GM21526 (cell line): ENCODE measurements around the gene PLEKHA8.

Source experiments
- ATAC-seq: cut with Tn5 transposase; IDR thresholded peaks from one replicate; pipeline ENCODE4 v1.9.1; 2021; ENCODE audit warnings: moderate library complexity; ENCODE audit not compliant: unreplicated experiment, low FRiP score

The PLEKHA8 gene

DNA sequence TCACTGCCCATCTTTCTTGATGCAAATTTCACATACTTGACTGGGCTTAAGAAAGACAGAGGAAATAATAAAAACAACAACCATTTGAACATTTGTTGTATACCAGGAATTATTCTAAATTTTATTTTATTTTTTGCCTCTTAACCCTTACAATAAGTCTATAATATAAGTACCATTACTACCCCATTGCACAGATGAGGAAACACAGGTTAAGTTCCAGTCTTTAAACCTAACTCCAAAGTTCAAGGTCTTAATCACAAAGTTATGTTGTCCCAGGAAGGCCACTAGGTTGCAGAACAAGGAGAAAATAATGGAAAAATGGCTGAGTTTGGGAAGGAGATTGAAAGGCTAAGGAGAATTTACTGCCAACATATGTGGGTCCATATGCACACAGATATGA, 5.2 kb upstream of the PLEKHA8 start:
- no peak for ATAC-seq

DNA sequence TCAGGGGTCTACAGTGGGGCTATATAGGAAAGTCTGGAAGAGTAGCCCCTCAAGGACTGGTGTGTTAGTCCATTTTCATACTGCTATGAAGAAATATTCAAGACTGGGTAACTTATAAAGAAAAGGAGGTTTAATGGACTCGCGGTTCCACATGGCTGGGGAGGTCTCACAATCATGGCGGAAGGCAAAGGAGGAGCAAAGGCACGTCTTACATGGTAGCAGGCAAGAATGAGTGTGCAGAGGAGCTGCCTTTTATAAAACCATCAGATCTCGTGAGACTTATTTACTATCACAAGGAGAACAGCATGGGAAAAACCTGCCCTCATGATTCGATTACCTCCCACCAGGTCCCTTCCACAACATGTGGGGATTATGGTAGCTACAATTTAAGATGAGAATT, 4.7 kb upstream of the PLEKHA8 start:
- ATAC-seq = no peak

DNA sequence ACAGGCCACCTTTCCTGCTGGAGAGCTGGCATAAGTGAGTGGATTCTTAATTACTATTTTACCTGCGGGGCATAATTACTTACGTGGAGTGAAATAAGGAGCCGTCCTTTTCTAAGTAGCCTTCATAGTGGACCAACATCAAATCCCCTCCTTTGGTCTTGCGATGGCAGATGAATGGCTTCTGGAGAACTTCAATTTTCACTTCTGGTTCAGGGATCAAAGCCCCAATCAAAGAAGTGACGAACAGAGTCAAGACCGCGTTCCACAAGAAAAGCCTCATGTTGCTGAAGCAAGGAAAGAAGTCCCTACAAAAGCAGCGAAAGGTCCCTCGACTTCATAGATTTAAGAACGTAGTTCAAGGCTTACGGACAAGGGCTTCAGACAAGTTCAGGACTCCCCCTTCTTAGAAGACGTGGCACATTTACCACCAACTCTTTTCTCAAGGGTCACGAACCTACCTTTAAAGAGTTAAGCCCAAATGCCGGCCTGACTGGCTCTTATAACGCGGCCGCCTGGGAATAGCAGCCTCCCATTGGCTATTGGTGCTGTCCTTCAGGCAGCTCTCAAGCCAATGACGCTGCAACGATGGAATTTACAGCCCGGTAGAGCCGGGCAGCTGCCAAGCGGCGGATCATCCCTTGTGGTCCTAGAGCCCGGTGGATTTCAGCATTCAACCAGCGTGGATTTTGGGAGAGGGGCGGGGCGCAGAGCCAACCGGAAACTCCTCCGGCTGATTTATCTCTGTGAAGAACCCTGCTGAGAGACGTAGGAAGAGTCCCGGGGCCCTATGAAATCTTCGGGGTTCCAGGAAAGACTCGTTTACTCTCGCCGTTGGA, 1.8 kb upstream of the PLEKHA8 start, which contains the start of gene FKBP14:
TSS of gene FKBP14 (minus strand) at position 474 of the 836 bp plus-strand sequence. CDS start at position 280, 194 bp downstream.
- ATAC-seq = peak; percentile 77

DNA sequence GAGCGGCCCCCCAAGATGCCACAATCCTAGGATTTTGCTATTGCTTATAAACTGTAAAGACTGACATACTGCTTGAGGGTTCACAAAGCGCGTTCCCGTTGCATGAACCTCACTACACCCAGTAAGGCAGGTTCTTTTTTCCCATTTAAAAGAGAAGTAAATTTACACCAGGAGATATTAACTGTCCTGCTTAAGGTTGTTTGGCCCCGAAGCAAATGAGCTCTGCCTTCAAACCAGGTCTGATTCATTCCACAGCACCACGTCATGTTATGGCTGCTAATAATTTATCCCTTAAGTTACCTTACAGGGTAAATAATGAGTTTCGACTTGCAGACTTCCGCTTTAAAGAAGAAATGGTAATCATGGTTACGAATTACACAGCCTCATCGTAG, 1.2 kb upstream of the PLEKHA8 start:
- ATAC-seq = no peak

DNA sequence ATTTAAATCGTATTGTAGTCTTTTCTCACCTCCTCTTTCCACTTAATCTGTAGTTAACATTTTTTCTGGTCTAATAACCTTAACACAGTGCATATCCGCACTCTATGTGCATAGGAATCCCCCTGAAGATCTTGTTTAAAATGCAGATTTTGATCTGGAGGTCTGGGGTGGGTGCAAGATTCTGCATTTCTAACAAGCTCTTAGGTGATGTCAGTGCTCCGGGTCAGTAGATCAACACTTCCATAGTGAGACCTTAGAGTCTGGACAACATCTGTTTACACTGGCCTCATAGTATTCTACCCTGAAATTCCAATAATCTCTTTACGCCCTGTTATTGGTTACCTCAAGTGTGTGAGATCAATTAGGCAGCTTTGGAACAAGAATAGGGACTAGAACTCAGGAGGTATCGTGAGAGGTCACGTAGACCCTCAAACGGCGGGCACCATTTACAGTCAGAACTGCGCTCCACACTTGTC, 434 bp upstream of the PLEKHA8 start:
- ATAC-seq = peak; percentile 0

DNA sequence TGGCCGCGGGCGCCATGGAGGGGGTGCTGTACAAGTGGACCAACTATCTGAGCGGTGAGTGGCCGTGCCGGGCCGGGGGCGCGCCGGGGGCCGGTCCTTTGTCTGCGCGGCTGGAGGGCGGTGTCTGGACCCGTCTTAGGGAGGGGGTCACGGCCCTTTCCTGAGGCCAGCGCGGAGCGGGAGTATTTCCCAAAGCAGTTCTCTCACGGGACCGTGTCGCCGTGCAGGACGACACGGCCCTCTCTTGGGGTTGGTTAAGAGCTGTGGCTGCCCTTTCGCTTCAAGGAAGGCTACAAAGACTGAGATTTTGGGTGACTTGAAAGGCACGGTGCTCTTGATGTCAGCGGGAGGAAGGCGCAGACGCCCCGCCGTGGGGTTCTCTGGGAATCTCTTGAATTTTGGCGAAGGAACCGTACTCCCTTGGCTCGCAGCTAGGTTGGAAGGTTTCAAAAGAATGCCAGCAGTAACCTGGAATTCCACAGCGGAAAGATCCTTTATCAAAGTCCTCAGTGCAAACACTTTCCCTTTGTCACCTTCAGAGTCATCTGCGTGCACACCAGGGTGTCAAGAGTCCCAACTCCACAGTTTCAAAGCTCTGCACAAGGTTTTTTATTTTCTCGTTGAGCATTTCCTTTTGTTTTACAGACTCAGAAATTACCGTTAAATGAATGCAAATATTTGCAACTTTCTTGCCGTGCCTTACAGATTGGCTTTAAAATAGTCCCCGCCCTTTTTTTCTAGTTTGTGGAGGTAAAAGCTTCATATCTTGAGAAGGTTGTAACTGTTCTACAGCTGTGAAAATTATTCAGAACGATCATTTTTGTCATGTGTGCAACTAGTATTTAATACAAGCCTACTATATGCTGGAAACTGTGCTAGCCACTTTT, 780 bp downstream of the PLEKHA8 start:
- peak; percentile 24 for ATAC-seq

DNA sequence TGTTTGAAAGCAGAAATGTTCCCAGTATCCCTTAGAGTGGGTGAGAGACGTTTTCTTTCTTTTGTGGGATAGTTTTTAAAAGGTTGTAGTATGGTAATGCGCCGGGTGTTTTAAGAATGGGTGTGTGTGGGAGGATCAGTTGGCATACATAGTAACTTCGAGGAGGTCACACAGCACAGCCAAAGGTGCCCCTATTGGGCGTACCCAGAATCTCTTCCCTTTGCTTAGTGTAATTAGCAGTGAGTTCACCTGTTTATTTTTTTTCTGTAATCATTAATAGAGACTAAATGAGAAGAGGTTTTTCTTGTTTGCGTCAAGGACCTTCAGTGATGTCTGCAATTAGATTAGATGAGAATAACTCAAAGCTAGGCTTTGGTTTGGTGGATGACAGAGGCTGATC, 1.5 kb downstream of the PLEKHA8 start:
- no peak for ATAC-seq

DNA sequence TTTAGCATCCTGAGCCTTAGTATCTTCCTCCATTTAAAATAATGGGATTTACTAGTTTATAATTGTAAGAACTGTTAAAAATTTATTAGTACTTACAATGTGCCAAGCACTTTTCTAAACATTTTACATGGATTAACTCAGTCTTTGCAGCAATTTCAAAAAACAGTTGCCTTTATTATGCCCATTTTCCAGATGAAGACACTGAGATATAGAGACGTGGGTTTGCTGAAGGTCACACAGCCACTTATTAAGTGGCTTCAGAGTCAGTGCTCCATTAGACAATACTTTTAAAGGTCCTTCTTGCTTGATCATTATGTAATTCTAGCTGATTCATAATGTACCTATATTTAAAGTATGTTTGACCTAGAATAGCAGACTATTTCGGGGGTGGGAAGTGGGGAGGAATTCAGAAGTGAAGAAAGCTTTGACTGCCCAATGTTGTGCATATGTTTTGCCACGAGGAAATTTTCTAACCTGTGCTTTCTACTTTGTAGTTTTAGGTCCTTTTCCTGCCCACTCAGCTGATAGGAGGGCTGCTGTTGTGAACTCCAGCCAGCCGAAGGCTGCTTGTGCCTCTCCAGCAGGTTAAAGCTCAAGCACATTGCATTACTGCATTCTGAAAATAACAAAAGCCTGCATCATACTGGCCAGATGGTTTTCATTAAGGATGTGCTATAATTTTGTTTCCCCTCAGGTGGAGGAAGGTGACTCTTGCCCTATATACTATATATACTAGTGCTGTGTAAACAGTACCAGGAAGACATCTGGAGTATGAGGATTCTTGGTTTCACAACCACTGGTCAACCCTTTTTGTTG, 4.3 kb downstream of the PLEKHA8 start:
- ATAC-seq = no peak

DNA sequence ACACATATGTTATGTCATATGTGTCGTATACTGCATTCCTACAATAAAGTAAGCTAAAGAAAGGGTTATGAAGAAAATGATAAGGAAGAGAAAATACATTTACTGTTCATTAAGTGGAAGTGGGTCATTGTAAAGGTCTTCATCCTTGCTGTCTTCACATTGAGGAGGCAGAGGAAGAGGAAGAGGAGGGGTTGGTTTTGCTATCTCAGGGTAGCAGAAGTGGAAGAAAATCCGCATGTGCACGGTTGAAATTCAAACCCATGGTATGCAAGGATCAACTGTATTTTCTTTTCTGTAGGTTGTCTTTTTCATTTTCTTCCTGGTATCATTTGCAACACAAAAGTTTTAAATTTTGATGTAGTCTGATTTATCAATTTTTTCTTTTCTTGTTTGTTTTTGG, 6.3 kb downstream of the PLEKHA8 start:
- ATAC-seq = no peak

DNA sequence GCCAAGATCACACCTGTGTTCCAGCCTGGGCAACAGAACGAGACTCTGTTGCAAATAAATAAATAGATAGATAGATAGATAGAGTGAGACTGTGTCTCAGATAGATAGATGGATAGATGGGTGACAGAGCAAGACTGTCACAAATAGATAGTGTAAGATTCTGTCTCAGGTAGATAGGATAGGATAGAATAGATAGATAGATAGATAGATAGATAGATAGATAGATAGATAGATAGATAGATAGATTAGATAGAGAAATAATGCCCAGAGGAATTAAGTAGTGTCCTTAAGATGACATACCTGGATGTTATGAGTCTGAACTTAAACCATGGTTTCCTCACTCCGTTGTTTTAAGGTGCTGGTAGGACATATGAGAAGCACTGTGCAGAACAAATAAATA, 8.0 kb downstream of the PLEKHA8 start:
- ATAC-seq = no peak

DNA sequence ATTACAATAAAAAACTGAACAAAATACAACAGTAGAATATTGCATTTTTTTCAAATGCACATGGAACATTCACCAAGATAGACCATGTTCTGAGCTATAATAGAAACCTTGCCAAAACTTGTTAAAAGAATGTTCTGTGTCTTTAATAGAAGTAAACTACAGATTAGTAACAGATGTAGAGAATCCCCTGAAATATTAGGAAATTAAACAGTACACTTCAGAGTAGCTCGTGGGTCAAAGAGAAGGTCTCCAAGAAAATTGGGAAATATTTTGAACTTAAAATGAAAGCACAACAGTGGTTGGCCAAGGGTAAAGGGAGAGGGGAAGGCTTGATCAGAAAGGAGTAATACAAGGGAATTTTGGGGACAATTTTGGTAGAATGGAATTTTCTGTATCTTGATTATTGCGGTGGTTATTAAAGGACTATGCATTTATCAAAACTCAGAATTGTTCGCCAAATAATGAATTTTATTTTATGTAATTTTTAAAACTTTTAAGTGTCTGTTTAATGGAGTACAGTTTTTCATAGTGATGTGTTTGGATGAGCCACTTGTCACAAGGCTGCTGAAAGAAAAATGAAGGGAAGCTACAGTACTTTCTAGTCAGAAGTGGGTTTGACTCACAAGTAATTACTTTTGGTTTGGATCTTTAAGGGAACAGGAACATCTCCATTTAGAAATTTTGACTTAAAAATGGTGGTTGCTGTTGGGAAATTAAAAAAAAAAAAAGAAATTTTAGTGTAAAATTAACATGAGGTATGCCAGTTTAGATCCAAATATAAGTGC, 10.2 kb downstream of the PLEKHA8 start:
- ATAC-seq = no peak

DNA sequence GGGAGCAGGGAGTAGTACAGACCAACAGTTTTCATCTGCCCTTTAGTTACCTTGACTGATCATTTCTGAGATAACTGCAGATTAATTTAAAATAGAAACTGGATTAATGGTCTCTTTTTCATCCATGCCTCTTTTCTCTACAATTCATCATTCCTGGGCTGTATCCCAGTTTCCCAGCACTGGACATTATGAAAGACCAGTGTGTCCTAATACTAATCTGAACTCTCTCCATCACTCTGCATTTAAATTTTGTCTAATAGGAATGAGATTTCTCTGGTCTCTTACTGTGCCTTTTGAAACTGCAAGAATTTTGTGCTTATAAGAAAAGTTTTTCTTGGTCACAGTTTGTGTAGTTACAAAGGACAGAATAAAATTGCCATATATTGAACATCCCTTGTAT, 12.7 kb downstream of the PLEKHA8 start:
- no peak for ATAC-seq

DNA sequence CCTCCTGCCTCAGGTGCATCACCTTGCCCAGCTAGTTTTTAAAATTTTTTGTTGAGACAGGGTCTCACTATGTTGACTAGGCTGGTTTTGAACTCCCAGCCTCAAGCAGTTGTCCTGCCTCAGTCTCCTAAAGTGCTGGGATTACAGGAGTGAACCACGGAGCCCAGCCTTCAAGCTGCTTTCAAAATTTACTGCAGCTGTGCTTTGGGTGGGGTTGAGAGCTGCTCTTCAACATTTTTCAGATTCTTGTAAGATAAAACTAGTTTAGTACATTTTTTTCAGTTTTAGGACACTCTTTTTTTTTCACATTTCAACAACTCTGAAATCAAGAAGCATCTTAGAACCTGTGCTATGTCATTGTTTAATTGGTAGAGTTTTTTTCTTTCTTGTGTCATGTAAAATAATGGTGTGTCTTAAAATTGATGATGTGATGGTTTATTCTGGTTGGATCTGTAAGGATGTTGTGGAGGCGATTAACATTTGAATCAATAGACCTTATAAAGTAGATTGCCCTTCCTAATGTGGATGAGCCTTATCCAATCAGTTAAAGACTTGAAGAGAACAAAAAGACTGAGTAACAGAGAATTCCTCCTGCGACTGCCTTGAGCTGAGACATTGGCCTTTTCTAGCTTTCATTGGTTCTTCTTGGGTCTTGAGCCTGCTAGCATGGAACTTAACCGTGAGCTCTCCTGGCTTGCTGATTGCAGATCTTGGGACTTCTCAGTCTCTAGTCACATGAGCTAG, 13.5 kb downstream of the PLEKHA8 start:
- no peak for ATAC-seq

DNA sequence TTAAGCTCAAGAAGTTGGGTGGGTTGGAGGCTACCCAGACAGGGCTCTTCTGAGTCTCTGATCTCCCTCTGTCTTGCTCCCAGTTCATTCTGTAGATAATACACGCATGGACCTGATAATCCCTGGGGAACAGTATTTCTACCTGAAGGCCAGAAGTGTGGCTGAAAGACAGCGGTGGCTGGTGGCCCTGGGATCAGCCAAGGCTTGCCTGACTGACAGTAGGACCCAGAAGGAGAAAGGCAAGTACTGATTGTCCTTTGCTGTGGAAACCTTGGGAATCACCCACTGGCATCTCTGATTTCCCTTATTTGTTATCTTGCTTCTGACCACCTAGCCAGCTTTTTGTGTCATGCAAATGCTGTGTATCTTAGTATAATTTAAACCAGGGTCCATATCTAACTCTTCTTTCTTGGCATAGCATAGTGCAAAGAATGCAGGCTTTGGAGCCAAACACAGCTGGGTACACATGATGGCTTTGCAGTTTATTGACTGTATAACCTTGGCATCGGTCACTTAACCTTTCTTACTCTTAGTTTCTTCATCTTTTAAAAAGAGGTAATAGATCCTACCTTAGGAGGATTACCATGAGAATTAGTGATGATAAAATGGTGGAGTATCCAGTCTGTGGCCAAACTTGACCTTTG, 18.0 kb downstream of the PLEKHA8 start:
- no peak for ATAC-seq

DNA sequence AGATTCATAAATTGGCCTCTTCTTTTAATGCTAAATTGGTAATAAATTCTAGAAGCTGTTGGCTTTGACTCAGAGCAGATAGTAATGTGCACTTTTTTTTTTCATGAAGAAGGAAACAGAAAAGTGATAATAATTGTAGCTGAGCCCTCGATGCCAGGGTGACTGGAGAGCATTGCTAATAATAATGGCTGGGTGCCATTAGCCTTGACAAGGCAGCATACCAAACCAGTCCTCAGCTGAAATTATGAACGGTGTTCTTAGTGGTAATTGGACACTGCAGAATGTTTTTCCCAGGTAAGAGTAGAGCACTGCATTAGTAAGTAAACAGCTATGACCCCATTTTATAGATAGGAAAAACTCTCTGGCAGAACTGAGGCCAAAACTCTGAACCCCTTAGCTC, 18.9 kb downstream of the PLEKHA8 start:
- no peak for ATAC-seq

DNA sequence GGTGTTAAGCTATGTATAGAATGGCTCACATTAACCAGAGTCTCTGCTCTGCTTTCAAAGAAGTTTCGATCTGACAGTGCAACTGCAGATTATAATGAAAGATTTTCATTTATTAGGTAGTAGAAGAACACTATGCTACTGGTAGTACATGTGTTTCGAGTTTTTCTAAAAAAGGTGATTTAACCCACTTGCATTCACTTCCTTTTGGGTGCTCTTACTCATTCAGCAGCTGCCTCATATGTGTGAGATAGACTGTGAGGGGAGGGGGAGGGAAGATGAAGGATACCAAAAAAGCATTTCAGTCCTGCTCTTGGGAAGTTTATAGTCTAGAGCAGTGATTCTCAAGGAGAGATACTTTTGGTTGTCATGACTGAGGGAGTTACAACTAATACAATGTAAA, 20.4 kb downstream of the PLEKHA8 start:
- ATAC-seq = no peak

DNA sequence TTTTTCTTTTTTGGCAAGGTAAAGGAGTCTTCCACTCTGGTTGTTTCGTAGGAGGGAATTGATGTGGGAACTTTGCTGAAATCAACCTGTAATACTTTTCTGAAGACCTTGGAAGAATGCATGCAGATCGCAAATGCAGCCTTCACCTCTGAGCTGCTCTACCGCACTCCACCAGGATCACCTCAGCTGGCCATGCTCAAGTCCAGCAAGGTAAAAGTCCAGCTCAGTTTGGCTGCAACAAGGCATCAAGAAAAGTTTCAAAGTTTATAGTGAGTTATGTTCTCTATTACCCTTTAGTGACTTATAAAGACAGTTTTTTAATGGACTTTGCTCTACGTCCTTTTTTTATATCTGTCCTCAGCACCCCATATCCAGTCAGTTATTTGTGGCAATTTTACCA, 21.0 kb downstream of the PLEKHA8 start:
- ATAC-seq = no peak

DNA sequence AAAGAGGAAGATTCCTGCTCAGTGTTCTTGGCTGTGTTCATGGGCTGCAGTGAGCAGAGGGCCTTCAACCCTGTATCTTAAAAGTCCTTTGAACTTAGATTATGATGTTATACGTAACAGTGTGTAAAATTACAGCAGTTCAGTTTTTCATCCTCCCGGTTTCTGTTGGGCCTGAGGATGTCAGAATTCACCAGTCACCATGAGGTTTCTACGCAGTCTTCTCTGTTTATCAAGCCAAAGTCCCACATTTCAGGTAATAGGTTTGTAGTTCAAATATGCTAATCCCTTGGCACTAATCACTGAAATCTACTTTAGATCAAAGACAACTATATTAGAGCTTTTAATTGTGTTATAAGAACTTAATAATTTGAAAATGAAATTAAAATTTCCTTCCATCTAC, 24.9 kb downstream of the PLEKHA8 start:
- ATAC-seq = no peak

DNA sequence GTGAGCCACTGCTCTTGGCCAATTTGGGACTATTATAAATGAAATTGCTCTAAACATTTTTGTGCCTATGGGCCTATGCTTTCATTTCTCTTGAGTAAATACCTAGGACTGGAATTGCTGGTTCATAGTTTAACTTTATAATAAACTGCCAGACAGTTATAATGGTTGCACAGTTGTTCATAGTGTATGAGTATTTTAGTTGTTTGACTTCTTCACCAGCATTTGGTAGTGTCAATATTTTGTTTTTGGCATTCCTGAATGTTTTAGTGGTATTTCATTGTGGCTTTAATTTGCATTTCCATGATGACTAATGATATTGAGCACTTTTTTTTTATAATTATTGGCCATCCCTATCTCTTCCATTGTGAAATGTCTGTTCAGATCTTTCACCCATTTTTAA, 29.5 kb downstream of the PLEKHA8 start:
- no peak for ATAC-seq
